Measurements from ENCODE around the gene FAM163B.

Gene FAM163B

DNA sequence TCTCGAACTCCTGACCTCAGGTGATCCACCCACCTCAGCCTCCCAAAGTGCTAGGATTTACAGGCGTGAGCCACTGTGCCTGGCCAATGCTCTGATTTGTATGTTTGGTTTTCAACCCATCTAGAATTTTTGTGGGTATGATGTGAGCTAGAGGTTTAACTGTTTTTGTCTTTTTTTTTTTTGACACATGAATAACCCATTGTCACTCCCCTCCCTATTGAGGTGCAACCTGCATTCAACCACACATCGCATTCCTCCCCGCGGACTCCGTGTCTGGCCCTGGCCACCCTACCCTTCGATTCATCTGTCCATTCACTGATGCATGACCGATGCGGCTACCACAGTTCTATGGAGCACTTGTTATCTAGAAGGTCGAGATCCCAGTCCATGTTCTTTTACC lies 9.5 kb upstream of the FAM163B start:
- no peak for DNase-seq (ENCODE audit: extremely low read depth, insufficient read length)
- Histone ChIP-seq H3K4me3 (replicated peaks; ENCODE audit: low read depth, low read length) (no peak overlapping the region), H3K36me3 (ENCODE audit: control insufficient read depth, insufficient read depth, low read length) (no peaks in the 10 kb centered on the region), H3K27me3 (replicated peaks; ENCODE audit: control insufficient read depth, insufficient read depth, low read length) (no peaks in the 10 kb centered on the region; the same call in 1 of the 2 replicates)
- no peak for TF ChIP-seq CTCF (IDR thresholded peaks at IDR 0.05; ENCODE audit: insufficient read depth, low read length, poor library complexity, severe bottlenecking)

DNA sequence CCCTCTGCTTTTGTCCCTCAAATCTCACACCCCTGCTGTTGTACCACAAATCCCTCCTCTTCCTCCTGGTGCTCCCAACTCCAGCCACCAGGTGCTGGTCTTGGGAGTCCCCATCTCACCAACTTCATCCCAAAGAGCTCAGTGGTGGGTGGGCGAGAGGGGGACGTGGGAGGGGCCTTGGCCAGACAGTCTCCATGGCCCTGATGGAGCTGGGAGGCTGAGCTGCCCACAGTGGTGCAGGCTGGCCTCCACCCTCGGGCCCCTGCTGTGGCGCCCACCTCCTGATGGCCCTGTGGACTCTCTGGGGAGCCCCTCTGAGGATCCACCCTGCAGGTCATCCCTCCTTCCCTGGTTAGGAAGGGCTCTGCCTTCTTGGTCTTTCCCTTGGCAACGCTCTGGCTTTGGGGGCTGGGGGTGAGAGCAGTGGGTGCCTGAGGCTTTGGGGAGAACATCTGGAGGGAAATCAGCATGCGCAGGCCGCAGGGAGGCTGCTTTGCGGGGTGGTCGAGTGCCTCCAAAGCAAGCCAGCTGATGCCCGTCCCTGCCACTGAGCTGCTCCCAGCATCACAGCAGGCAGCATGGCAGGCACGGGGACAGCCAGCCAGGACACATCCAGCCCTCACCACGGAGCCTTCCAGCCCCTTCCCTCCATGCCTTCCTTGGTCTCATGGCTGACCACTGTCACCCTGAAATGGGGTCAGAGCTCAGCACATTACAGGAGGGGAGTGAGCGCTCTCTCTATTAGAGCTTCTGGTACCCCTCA lies 7.6 kb upstream of the FAM163B start:
- Histone ChIP-seq H3K27me3 (replicated peaks; ENCODE audit: control insufficient read depth, insufficient read depth, low read length) (no peaks in the 10 kb centered on the region; the same call in 1 of the 2 replicates), H3K36me3 (ENCODE audit: control insufficient read depth, insufficient read depth, low read length) (no peaks in the 10 kb centered on the region), H3K4me3 (replicated peaks; ENCODE audit: low read depth, low read length) (no peak overlapping the region)
- no peak for TF ChIP-seq CTCF (IDR thresholded peaks at IDR 0.05; ENCODE audit: insufficient read depth, low read length, poor library complexity, severe bottlenecking)
- no peak for DNase-seq (ENCODE audit: extremely low read depth, insufficient read length)

DNA sequence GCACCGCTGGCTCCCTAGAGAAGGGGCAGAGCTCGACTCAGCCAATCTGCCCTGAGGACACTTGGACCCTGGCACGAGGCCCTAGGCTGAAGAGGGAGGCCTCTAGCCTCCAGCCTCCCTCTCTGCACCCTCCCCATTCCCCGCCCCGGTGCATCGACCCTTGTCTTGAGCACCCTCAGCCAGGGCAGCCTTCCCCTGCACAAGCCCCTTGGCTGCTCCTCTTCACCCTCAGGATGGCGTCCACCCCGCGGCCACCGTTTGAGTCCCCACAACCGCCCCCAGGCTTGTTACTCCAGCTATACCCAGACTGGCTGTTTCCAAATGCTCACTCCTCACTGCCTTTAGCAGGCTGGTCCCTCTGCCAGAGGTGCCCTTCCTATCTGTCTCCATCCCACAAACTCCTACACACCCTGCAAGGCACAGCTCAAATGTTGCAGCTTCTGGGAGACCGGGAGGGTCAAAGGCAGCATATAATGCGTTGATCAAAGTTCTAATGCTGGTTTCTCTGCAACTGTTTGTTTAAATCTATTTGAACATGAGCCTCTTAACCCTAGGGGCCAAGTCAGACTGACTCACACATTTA lies 6.5 kb upstream of the FAM163B start:
- H3K36me3 ChIP-seq (ENCODE audit: control insufficient read depth, insufficient read depth, low read length) = no peaks in the 10 kb centered on the region
- H3K27me3 ChIP-seq (replicated peaks; ENCODE audit: control insufficient read depth, insufficient read depth, low read length) = no peaks in the 10 kb centered on the region; the same call in 1 of the 2 replicates
- H3K4me3 ChIP-seq (replicated peaks; ENCODE audit: low read depth, low read length) = no peak overlapping the region
- DNase-seq (ENCODE audit: extremely low read depth, insufficient read length) = no peak
- TF ChIP-seq CTCF (IDR thresholded peaks at IDR 0.05; ENCODE audit: insufficient read depth, low read length, poor library complexity, severe bottlenecking) = no peak

DNA sequence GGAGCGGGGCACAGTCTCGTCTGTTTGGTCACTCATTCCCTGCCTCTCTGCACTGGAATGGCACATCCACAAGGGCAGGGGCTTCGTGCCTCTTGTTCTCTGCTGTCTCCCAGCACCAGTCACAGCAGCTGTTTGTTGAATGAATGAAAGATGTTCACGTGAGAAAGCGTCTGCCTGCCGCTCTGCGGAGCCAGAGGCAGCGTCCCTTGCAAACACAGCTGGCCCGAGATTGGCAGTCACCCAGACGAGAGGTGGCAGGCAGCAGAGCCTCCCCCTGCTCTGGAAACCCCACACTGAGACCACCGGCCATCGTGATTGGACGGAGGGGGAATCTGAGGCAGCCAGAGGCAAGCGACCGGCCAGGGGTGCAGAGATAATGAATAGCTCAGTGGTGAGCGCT lies 6.0 kb upstream of the FAM163B start:
- TF ChIP-seq CTCF (IDR thresholded peaks at IDR 0.05; ENCODE audit: insufficient read depth, low read length, poor library complexity, severe bottlenecking) = no peak
- Histone ChIP-seq H3K4me3 (replicated peaks; ENCODE audit: low read depth, low read length) (no peak overlapping the region), H3K27me3 (replicated peaks; ENCODE audit: control insufficient read depth, insufficient read depth, low read length) (no peaks in the 10 kb centered on the region; the same call in 1 of the 2 replicates), H3K36me3 (ENCODE audit: control insufficient read depth, insufficient read depth, low read length) (no peaks in the 10 kb centered on the region)
- no peak for DNase-seq (ENCODE audit: extremely low read depth, insufficient read length)

DNA sequence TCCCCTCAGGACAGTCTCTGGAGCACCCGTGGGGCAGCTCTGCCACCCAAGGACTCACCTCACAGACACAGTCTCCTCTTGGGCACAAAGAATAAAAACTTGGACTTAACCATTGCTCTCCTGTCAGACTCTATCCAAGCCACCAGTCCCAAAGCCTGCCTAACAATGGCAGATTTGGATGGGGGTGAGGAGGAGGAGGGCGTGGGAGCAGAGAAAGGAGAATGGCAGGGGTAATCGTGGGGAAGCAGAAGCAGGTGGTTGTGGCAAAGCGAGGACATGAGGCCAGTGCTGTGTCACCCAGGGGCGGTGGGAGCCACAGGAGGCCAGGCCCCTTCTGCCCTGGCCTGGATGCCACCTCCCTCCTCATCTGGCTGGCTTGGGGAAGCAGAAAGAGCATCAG lies 5.5 kb upstream of the FAM163B start:
- no peak overlapping the region for H3K4me3 ChIP-seq (replicated peaks; ENCODE audit: low read depth, low read length)
- DNase-seq (ENCODE audit: extremely low read depth, insufficient read length) = no peak
- no peaks in the 10 kb centered on the region for H3K36me3 ChIP-seq (ENCODE audit: control insufficient read depth, insufficient read depth, low read length)
- no peak for TF ChIP-seq CTCF (IDR thresholded peaks at IDR 0.05; ENCODE audit: insufficient read depth, low read length, poor library complexity, severe bottlenecking)
- H3K27me3 ChIP-seq (replicated peaks; ENCODE audit: control insufficient read depth, insufficient read depth, low read length) = no peaks in the 10 kb centered on the region; the same call in 1 of the 2 replicates
